LHCN-M2 (cell line): ENCODE results near the gene AP1M2. TPM values are rescaled to one million over a fixed set of nuclear protein-coding genes. Genes with fewer than 3 reads are reported as not detected.
"Not testable (repeated sequence)": the region's sequence is repeated elsewhere in the genome, so short reads cannot be mapped to it uniquely, and the experiment has no call there.

Experiments
- DNase-seq: peaks from one replicate; pipeline ENCODE4 v3.0.0-alpha.2; 2012; ENCODE audit warnings: low read depth
- total RNA-seq: library from RNA; depleted of rRNA; stranded (reverse); fragments of >200 nt; gene quantifications from 2 replicates; pipeline ENCODE4 v1.2.3, GENCODE V29; 2014; rRNA removed

Gene AP1M2
- total RNA-seq, 1 experiment from 2014 or later, result not detected

- no peak for DNase-seq
These were observed 44.1 kb downstream of the AP1M2 start for GRCh38 chr19:10543059-10543419.

DNA sequence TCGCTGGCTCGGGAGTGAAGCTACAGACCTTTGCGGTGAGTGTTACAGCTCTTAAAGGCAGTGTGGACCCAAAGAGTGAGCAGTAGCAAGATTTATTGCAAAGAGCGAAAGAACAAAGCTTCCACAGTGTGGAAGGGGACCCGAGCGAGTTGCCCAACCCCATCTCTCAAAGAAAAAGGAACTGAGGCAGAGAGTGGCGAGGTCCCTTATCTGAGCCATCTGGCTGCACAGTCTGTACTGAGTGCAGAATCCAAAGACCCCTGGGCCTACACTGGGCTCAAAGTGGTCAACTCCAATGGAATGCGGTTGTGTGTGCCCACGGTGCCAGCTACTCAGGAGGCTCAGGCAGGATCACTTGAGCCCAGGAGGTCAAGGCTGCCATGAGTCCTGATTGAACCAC lies 48.1 kb downstream of the AP1M2 start:
- not testable (repeated sequence) for DNase-seq

GRCh38 chr19:10538204-10538983 lies 48.7 kb downstream of the AP1M2 start:
- DNase-seq, result no peak

GRCh38 chr19:10537668-10538067 lies 49.4 kb downstream of the AP1M2 start:
- no peak for DNase-seq

DNA sequence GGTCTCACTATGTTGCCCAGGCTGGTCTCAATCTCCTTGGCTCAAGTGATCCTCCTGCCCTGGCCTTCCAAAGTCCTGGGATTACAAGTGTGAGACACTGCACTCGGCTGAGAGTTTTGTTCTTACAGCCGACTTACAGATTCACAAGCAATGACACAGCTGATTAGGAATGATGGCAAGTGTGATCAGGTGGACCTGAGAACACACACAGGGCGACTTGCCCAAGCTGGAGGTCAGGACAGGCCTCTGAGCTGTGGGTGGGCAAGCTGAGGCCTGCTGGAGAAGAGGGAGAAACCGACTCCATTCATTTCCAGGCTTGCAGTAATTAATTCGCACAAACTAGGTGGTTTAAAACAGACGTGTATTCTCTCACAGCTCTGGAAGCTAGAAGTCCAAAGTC lies 51.5 kb downstream of the AP1M2 start:
- DNase-seq, result no peak

- peak; percentile 55 for DNase-seq
These were observed 53.3 kb downstream of the AP1M2 start for GRCh38 chr19:10533646-10534386.

DNA sequence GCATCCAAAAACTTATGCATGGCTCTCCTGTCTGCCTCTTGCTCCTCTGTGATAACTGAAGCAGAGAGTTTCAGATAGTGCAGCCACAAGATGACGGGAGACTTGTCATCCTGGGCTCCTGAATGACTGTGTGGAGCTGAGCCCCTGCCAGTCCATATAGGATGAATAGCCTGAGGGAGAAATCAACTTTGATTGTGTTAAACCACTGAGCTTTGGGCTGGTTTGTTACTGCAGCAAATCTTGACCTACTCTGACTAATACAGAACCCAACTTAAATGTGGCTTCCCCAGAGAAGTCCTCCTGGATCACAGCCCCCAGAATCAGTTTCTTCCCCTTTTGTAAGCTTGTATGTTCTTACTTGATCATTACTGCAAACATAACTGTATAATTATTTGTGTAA lies 54.7 kb downstream of the AP1M2 start:
- no peak for DNase-seq

- not testable (repeated sequence) for DNase-seq
These were observed 60.2 kb downstream of the AP1M2 start for GRCh38 chr19:10526887-10527286.

DNA sequence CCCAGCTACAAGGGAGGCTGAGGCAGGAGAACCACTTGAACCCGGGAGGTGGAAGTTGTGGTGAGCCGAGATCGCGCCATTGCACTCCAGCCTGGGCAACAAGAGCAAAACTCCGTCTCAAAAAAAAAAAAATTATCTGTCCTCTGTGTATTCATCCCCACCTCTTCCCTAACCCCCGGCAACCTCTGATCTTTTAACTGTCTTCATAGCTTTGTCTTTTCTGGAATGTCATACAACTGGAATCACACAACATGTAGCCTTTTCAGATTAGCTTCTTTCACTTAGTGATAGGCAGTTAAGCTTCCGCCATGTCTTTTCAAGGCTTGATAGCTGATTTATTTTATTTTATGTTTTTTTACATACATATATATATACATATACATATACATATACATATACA lies 61.5 kb downstream of the AP1M2 start:
- no peak for DNase-seq

DNA sequence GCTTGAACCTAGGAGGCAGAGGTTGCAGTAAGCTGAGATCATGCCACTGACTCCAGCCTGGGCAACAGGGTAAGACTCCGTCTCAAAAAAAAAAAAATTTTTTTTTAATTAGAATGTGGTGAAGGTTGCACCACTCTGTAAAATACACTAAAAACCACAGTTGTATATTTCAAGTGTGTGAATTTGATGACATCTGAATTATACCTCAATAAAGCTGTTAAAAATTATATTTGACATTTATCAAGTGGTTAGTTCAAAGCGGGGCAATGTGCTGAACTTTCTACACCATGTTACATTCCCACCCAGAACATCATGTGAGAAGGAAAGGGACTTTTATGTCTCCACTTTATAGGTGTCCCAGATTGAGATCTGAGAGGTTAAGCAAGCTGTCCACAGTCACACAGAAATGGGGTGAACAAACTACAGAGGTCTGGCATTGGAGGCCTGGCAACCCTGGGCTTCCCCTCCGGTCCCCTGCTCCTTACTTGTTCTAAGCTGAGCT lies 63.9 kb downstream of the AP1M2 start:
- no peak for DNase-seq

Other genes with a start within 250 kb of the AP1M2 start
- gene ICAM3, start 247.7 kb downstream of the AP1M2 start, total RNA-seq, result 6.7 and 9.0 TPM in 2 replicates
- gene TYK2, start 206.7 kb downstream of the AP1M2 start, total RNA-seq, result 78.5 and 97.8 TPM in 2 replicates
- gene CDC37, start 183.8 kb downstream of the AP1M2 start, total RNA-seq, result 311 and 327 TPM in 2 replicates
- gene PDE4A, start 166.8 kb downstream of the AP1M2 start, total RNA-seq, result 1.9 and 2.0 TPM in 2 replicates
- gene KEAP1, start 84.0 kb downstream of the AP1M2 start, total RNA-seq, result 84.3 and 84.6 TPM in 2 replicates
- gene S1PR5, start 69.9 kb downstream of the AP1M2 start, total RNA-seq, result not detected in 2 replicates
- gene ATG4D, start 43.4 kb downstream of the AP1M2 start, total RNA-seq, result 35.0 and 38.0 TPM in 2 replicates
- gene KRI1, start 21.3 kb downstream of the AP1M2 start, total RNA-seq, result 21.7 and 22.0 TPM in 2 replicates
- 19.1 and 19.4 TPM in 2 replicates for gene CDKN2D, start 18.3 kb downstream of the AP1M2 start, total RNA-seq
- gene SLC44A2, start 38.2 kb upstream of the AP1M2 start, total RNA-seq, result 104 and 112 TPM in 2 replicates
- gene ILF3, start 67.0 kb upstream of the AP1M2 start, total RNA-seq, result 143 and 172 TPM in 2 replicates
- 37.8 and 41.4 TPM in 2 replicates for gene QTRT1, start 114.1 kb upstream of the AP1M2 start, total RNA-seq
- 75.3 and 80.3 TPM in 2 replicates for gene DNM2, start 130.8 kb upstream of the AP1M2 start, total RNA-seq
- gene TMED1, start 248.9 kb upstream of the AP1M2 start, total RNA-seq, result 52.1 and 52.9 TPM in 2 replicates